OCI-LY7 (cell line): ENCODE measurements around the gene FAM13A.

Experiments used
- CTCF ChIP-seq: fragments of 200-600 bp; sonication (generic); conservative IDR thresholded peaks from 2 replicates; pipeline ENCODE4 v1.5.1; 2014; ENCODE audit warnings: mild to moderate bottlenecking, antibody characterized with exemption, low read length, moderate library complexity, mixed read lengths
- EZH2phosphoT487 ChIP-seq: fragments of 200-600 bp; sonication (generic); IDR thresholded peaks from 2 replicates; pipeline ENCODE4 v1.6.1; 2018; ENCODE audit warnings: low read depth, borderline replicate concordance, mild to moderate bottlenecking, mixed run types, antibody characterized with exemption, low read length, moderate library complexity, mixed read lengths

- no peak for TF ChIP-seq CTCF
- no peak for TF ChIP-seq EZH2phosphoT487
These were observed 271.0 kb downstream of the FAM13A start for GRCh38 chr4:88786011-88786410.
